Epithelial cell of esophagus (primary cell): ENCODE measurements around the gene SERTAD2.

ENCODE experiments used
- DNase-seq: peaks from one replicate; pipeline ENCODE4 v3.0.0; 2010; ENCODE audit warnings: low read depth
- H3K4me3 ChIP-seq: 2 replicates; pipeline ENCODE4 v1.5.1; 2011; ENCODE audit warnings: mild to moderate bottlenecking, low read length, control low read depth
- CTCF ChIP-seq: IDR thresholded peaks from 2 replicates; pipeline ENCODE4 v1.5.1; 2011; ENCODE audit warnings: low read depth, mild to moderate bottlenecking, low read length, control low read depth, inconsistent platforms; ENCODE audit not compliant: insufficient read depth; ENCODE audit errors: missing control alignments

Gene SERTAD2

GRCh38 chr2:64582774-64583340 is 70.9 kb downstream of the SERTAD2 start:
- no peak overlapping the region for H3K4me3 ChIP-seq
- TF ChIP-seq CTCF: no peak
- no peak for DNase-seq

- no peak overlapping the region for H3K4me3 ChIP-seq
- no peak for DNase-seq
Observed at GRCh38 chr2:64581777-64582539, 71.8 kb downstream of the SERTAD2 start.

More at GRCh38 chr2:64581777-64582539, 71.8 kb downstream of the SERTAD2 start:
- TF ChIP-seq CTCF: no peak
